Activated naive CD4-positive, alpha-beta T cell treated with anti-CD3 and anti-CD28 coated beads, Interleukin-2, amount 50 U/mL, for 24 hours (primary cell): ENCODE measurements around the gene ALDH3B2.
"Not testable (repeated sequence)": the region's sequence is repeated elsewhere in the genome, so short reads cannot be mapped to it uniquely, and the experiment has no call there.

Experiments
- H3K27ac Mint-ChIP-seq: one replicate; pipeline ENCODE4 v1.8.0; 2021; ENCODE audit warnings: mild to moderate bottlenecking, mixed read lengths
- H3K27me3 Mint-ChIP-seq: one replicate; pipeline ENCODE4 v1.8.0; 2021; ENCODE audit warnings: mixed read lengths
- H3K36me3 Mint-ChIP-seq: one replicate; pipeline ENCODE4 v1.8.0; 2021; ENCODE audit warnings: mixed read lengths
- H3K4me1 Mint-ChIP-seq: one replicate; pipeline ENCODE4 v1.8.0; 2021; ENCODE audit warnings: mixed read lengths
- H3K4me3 Mint-ChIP-seq: one replicate; pipeline ENCODE4 v1.8.0; 2021; ENCODE audit warnings: mild to moderate bottlenecking, mixed read lengths
- H3K9me3 Mint-ChIP-seq: one replicate; pipeline ENCODE4 v1.8.0; 2021; ENCODE audit warnings: mixed read lengths

The ALDH3B2 gene

DNA sequence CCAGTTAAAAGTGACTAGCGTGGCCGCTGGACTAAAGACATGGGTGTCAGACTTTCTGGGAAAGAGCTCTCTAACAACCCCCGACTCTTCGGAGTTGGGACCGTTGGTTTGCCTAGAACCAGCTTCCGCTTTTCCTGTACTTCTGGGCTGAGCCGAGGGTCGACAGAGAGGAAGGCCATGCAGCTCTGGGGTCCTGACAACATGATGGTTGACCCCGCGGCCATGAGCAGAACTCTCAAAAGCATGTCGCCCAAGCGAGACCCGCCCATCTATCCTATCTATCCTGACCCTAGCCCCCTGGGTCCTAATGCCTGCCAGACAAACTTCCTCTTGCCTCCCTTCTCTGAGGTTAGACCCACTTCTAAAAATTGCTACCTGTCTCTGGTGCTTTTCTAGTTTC, 53.8 kb downstream of the ALDH3B2 start:
- H3K9me3 Mint-ChIP-seq, H3K27ac Mint-ChIP-seq, H3K4me3 Mint-ChIP-seq, H3K36me3 Mint-ChIP-seq, H3K4me1 Mint-ChIP-seq, H3K27me3 Mint-ChIP-seq: not testable (repeated sequence)

DNA sequence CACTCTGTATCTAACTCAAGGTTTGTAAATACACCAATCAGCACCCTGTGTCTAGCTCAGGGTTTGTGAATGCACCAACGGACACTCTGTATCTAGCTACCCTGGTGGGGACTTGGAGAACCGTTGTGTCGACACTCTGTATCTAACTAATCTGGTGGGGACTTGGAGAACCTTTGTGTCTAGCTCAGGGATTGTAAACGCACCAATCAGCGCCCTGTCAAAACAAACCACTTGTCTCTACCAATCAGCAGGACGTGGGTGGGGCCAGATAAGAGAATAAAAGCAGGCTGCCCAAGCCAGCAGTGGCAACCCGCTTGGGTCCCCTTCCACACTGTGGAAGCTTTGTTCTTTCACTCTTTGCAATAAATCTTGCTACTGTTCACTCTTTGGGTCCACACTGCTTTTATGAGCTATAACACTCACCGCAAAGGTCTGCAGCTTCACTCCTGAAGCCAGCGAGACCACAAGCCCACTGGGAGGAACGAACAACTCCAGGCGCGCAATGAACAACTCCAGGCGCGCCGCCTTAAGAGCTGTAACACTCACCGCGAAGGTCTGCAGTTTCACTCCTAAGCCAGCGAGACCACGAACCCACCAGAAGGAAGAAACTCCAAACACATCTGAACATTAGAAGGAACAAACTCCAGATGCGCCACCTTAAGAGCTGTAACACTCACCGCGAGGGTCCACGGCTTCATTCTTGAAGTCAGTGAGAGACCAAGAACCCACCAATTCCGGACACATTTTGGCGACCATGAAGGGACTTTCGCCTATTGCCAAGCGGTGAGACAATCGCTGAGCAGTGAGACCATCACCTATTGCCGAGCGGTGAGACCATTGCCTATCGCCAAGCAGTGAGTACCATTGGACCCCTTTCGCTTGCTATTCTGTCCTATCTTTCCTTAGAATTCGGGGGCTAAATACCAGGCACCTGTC, 54.5 kb downstream of the ALDH3B2 start:
- not testable (repeated sequence) for H3K36me3 Mint-ChIP-seq, H3K4me3 Mint-ChIP-seq, H3K9me3 Mint-ChIP-seq, H3K4me1 Mint-ChIP-seq, H3K27me3 Mint-ChIP-seq, H3K27ac Mint-ChIP-seq

GRCh38 chr11:67618901-67619659, 55.3 kb downstream of the ALDH3B2 start:
- not testable (repeated sequence) for H3K9me3 Mint-ChIP-seq, H3K4me3 Mint-ChIP-seq, H3K27ac Mint-ChIP-seq, H3K36me3 Mint-ChIP-seq, H3K27me3 Mint-ChIP-seq
- H3K4me1 Mint-ChIP-seq, result peaks cover 10% of the 10 kb centered on the region

- H3K27ac Mint-ChIP-seq, result peak overlapping the region; percentile 85
- H3K36me3 Mint-ChIP-seq, result peaks cover 2% of the 10 kb centered on the region
- no peaks in the 10 kb centered on the region for H3K9me3 Mint-ChIP-seq
- H3K27me3 Mint-ChIP-seq, result no peaks in the 10 kb centered on the region
- H3K4me3 Mint-ChIP-seq, result peak overlapping the region; percentile 72
- peaks cover 22% of the 10 kb centered on the region for H3K4me1 Mint-ChIP-seq
Measured at GRCh38 chr11:67617243-67617953, 57.0 kb downstream of the ALDH3B2 start.

DNA sequence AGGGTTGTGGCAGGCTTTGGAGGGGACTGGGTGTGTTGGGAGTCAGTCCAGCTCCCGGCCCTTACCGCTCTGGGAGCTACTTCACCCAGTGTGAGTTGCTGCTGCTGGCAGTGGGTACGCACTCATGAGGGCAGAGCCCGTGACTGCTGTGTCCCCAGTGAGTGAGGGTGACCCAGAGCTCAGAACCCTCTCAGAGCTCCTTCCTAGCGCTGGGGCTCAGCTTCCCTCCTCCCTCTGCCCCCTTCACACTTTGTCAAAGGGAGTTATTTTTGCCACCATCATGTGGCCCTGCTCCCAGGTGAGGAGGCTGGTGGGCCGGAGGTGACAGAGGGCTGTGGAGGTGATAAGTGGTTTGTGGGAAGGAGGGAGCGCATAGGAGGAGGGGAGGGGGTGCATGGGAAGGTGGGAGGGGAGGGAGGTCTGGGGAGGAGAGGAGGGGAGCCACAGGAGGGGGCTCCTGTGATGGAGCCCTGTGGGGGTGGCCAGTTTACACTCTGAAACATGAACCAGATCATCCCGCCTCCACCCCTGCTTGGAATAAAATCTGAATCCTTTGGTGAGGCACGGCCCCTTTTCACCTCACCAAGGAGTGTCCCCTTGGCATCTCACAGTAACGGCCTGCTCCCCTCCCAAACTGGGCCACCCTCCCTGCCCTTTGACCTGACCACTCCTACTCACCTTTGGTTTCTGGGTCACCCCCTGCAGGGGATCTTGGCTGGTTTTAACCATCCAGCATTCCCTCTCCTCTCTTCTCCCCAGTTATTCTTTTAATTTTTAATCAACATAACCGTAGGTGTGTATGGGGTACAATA, 57.8 kb downstream of the ALDH3B2 start:
- peak overlapping the region; percentile 85 for H3K27ac Mint-ChIP-seq
- peaks cover 22% of the 10 kb centered on the region for H3K4me1 Mint-ChIP-seq
- peaks cover 2% of the 10 kb centered on the region for H3K36me3 Mint-ChIP-seq
- H3K9me3 Mint-ChIP-seq, result no peaks in the 10 kb centered on the region
- H3K4me3 Mint-ChIP-seq, result peak overlapping the region; percentile 73
- H3K27me3 Mint-ChIP-seq, result no peaks in the 10 kb centered on the region

GRCh38 chr11:67615728-67616430, 58.5 kb downstream of the ALDH3B2 start:
- Mint-ChIP-seq H3K4me3 (peak overlapping the region; percentile 73), H3K4me1 (peaks cover 22% of the 10 kb centered on the region), H3K9me3 (no peaks in the 10 kb centered on the region), H3K27ac (no peak overlapping the region), H3K36me3 (peaks cover 2% of the 10 kb centered on the region), H3K27me3 (no peaks in the 10 kb centered on the region)

- Mint-ChIP-seq H3K4me1 (peaks cover 22% of the 10 kb centered on the region), H3K9me3 (no peaks in the 10 kb centered on the region), H3K27me3 (no peaks in the 10 kb centered on the region), H3K27ac (peak overlapping the region; percentile 96), H3K4me3 (peak overlapping the region; percentile 80), H3K36me3 (peaks cover 2% of the 10 kb centered on the region)
Measured at GRCh38 chr11:67614730-67615714, 59.4 kb downstream of the ALDH3B2 start.

GRCh38 chr11:67613960-67614715, 60.3 kb downstream of the ALDH3B2 start:
- H3K36me3 Mint-ChIP-seq, result peaks cover 2% of the 10 kb centered on the region
- no peaks in the 10 kb centered on the region for H3K9me3 Mint-ChIP-seq
- peak overlapping the region; percentile 80 for H3K4me3 Mint-ChIP-seq
- peaks cover 22% of the 10 kb centered on the region for H3K4me1 Mint-ChIP-seq
- no peaks in the 10 kb centered on the region for H3K27me3 Mint-ChIP-seq
- H3K27ac Mint-ChIP-seq, result peak overlapping the region; percentile 96

DNA sequence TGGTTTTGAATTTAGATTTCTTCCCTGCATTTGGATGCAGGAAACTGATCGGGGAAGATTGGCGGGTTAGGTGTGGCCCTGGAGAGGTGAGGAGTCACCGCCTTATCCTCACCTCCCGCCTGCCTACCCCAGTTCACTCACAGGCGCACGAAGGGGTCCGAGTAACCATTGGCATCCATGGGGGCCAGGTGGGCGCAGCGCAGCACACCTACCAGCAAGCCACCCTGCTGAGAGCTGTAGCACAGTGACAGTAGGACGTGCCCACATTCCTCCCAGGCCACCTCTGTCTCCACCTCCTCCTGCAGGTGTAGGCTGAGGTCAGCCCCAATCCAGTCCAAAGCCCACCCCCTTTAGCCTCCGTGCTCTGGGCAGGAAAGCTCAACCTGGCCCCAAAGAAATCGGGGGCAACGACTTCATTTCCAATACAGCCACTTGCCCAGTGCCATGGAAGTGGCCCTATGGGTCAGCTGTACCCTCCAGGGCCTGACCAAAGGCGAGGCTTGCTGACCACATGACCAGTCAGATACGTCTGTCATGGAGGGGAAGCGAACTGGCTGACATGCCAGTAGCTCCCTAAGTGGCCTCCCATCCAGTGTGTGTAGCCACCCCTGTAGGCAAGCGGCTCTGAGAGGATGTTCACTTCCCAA, 61.0 kb downstream of the ALDH3B2 start:
- peak overlapping the region; percentile 96 for H3K27ac Mint-ChIP-seq
- no peaks in the 10 kb centered on the region for H3K27me3 Mint-ChIP-seq
- H3K4me1 Mint-ChIP-seq, result peaks cover 29% of the 10 kb centered on the region
- H3K9me3 Mint-ChIP-seq, result no peaks in the 10 kb centered on the region
- H3K36me3 Mint-ChIP-seq, result peaks cover 2% of the 10 kb centered on the region
- peak overlapping the region; percentile 80 for H3K4me3 Mint-ChIP-seq

GRCh38 chr11:67612751-67613150, 61.7 kb downstream of the ALDH3B2 start:
- Mint-ChIP-seq H3K27me3 (no peaks in the 10 kb centered on the region), H3K27ac (peak overlapping the region; percentile 46), H3K4me3 (no peak overlapping the region), H3K36me3 (peaks cover 2% of the 10 kb centered on the region), H3K9me3 (no peaks in the 10 kb centered on the region), H3K4me1 (peaks cover 32% of the 10 kb centered on the region)
